Activated T-cell treated with anti-CD3 and anti-CD28 coated beads for 1 hour (primary cell): ENCODE data around the gene ACKR3.

Experiments used
- DNase-seq: peaks from one replicate; pipeline ENCODE4 v3.0.0-alpha.2; 2020; ENCODE audit warnings: low read depth

Gene ACKR3

DNA sequence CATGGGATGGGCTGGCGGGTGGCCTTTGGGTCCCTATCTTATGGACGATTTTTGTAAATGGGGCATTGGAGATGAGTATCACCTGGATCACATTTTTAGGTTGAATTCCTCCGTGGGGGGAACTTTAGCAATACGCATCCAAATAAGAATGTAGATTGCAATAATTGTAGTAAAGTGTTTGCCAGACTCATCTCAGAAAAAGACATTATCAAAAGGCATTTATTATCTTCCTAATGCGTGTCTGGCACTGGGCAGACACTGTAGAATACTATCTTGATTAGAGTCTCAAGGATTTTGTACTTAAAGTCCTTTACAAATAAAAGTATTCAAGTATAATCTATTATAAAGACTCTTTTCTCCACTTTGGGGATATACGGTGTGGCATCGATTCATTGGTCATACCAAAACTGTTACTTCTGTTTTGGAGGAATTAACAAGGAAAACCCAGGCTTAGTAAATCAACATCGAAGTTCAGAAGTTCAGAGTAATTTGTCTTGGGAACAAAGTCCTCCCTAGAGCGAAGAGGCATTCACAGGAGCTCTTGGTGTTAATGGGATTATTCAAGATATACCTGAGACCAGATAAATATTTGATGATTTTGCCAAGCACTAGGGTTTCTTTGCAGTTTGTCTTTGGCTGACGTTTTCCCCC, 578 bp upstream of the ACKR3 start:
- no peak for DNase-seq

DNA sequence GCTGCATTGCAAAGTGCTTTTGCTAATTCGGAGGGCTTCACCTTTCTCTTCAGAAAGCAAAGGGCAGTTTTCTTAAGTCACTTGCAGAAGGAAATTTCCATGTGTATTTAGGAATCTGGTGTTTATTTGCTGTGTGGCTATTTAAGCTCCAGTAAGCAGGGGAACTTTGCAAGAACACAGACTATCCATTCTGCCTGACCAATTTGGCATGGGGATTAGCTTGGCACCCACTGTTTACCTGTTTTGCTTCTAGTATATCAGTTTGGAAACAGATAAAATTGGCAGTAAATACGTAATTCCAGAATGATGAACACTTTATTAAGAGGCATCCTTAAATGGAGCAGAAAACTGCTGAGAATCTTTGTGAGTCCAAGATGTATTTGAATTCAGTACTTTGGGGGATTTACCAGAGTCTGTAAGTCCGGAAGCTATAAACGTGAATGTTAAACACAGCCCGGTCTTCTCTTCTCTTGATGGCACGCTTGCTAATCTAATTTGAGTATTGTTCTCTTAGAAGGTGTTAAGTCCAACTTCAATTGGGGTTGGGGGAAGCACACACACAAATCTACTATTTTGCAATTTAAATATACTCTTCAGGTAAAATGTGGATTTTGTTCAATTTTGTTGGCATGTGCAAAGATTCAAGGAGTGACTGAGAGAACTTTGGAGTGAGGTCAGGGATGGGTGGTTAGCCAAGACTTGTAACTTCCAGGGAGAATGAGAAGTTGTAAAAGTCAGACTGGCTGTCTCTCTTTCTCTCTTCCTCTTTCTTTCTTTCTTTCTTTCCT, 650 bp downstream of the ACKR3 start:
- DNase-seq: no peak

DNA sequence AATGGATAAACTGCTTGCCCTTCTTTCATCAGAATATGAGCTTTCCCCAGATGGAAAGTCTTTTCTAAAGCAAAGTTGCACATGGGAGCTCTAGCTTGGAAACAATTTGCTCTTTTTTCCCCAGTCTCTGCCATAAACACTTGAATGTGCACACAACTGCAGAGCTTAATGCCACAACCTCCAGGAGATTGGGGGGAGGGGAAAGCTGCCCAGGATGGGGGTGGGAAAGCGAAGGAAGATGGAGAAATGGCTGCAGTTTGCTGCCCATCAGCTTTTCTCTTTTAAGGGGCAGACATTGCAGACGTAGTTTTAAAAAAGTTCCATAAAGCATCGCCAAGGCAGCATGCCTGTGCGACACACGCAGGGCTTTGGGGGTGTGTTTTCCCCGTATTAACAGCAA, 1.5 kb downstream of the ACKR3 start:
- no peak for DNase-seq

DNA sequence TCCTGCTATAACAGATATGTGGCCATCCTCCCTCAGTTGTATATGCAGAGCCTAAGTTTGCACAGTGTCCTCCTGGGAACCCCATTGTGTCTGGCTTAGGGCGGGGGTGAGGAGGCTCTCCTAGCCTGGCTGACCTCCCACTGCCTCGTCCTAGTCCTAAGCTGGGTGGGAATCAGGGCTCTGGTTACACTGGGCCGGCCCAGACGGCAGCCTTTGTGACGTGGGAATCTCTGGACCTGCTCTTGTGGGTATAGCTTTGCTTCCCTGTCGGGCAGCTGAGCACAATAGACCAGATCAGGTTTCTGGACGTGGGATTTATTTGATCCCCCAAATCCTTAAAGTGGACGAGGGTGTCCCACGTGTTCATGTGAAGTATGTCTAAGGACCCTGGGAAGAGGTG, 2.9 kb downstream of the ACKR3 start:
- DNase-seq: no peak

DNA sequence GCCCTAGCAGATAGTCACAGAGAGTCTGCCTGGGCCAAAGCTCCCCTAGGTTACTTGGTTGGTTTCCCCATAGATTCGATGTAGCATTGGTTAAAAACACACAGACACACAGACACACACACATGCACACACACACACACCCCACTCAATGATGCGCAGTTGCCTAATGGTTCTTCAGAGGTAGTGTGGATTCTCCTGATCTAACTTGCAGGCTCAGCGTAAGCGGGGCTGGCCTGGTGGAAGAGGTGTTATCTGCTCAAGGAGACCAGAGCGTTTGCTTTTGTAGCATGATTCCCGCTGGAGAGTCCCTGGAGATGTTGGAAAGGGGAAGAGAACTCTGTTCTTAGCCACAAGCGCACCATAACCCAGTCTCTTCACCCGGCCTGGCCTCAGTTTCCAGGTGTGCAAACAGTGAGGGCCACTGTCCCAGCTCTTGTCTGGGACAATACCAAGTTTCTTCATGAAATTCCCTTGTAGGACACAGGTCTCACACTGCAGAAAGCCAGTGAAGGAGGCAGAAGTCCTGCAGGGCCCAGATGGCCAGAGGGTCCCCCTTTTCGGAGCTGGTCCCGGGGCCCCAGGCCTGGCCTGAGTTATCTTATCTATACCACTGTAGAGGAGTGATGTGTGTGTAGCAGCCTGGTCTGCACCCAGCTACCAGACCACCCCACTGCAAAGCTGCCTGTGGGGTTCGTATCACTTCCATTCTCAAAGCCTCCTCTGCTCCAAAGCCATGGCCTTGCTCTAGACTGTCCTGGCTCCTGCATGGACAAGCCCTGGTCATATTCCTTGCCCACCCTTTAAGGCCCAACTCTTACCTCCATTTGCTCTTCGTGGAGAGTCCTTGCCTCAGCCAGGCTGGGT, 3.7 kb downstream of the ACKR3 start:
- no peak for DNase-seq

DNA sequence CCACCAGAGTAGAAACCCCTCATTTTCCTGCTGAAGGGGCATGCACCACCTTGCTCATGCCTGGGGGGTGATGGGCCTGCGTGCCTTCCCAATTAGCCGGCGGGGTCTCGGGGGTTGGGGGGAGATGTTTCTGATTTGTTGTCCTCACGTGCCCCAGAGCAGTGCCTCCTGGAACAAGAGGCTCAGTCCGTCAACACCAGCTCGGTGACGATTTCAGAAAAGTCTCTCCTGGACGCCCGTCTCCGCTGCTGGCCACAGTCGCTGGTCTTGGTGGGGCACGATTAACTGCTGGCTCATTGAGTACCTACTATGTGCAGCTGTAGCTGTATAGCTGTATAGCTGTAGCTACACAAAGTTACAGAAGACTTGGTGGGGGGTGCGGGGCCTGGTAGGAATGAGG, 4.4 kb downstream of the ACKR3 start:
- no peak for DNase-seq

DNA sequence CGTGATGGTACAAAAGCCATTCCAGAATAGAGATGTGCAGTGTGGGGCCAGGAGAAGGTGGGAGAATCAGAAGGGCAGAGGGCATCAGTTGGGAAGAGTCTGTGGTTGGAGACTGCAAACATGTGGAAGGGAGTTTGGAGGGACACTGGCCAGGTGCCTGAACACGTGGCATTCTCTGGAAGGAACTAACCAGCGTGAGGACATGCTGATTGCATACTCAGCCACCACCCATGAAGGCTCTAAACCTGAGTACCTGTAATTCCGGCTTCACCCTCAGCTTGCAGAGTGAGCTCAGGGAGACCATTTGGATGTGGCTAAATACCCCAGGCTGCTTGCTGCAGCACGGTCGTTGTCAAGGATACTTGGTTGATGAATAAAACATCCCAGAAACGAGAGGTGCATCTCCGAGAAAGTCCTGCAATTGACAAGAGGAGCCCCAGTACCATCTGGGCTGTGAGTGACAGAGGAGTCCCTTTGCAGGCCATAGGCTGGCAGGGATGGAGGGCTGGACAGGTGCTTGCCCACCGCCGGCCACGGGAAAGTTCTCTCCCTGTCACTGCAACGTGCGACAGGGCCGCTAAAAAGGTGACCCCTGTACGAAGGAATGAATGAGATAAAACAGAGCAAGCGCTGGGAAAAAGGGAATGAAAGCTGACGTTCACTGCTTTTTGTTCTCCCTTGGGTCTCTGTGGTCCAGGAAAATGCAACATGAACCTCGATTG, 5.0 kb downstream of the ACKR3 start:
- no peak for DNase-seq

DNA sequence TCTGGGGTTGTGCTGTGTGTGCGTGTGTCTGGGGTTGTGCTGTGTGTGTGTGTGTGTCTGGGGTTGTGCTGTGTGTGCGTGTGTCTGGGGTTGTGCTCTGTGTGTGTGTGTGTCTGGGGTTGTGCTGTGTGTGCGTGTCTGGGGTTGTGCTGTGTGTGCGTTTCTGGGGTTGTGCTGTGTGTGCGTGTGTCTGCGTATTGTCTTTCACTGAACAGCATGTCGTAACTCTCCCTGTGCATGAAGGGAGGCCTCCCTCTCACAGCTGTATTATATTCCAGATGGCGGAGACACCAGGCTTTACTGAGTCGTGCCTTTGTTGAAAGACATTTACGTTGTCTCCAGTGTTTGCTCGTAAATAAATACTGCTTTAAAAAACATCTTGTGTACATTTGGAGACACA, 5.9 kb downstream of the ACKR3 start:
- DNase-seq: no peak

DNA sequence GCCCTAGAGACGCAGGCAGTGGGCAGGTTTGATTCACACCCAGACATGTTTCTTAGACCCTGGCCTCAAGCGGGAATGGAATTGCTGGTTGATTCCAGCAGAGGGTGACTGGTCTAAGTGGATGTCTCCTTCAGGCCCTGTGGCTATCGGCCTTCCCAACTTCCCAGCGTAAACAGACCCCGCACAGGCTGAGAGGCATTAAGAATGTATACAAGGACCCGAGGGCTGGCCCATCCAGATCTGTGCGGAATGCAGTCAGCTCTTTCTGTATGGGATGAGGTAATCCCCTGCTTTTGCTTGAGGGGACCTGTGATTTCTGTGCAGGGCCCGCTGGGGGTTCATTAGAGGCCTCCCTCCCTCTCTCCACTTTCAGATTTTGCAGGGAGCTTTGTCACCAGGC, 6.5 kb downstream of the ACKR3 start:
- no peak for DNase-seq

DNA sequence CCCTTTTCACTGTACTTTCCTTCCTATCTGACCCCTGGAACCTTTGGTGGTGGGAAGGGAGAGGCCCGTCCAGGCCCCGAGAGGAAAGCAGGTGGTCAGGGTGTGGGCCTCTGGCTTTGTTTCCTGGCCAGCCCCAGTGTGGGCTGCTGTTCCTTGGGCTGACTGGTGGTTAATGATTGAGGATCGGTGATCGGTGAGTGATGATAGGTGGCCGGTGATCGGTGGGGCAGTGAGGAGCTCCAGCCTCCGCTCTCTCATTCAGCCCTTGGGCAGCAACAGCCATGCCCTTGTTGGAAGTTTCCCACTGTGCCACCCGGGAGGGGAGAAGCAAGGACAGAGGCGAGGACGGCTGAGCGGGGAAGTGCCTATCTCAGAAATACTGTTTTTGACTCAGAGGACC, 7.3 kb downstream of the ACKR3 start:
- no peak for DNase-seq

DNA sequence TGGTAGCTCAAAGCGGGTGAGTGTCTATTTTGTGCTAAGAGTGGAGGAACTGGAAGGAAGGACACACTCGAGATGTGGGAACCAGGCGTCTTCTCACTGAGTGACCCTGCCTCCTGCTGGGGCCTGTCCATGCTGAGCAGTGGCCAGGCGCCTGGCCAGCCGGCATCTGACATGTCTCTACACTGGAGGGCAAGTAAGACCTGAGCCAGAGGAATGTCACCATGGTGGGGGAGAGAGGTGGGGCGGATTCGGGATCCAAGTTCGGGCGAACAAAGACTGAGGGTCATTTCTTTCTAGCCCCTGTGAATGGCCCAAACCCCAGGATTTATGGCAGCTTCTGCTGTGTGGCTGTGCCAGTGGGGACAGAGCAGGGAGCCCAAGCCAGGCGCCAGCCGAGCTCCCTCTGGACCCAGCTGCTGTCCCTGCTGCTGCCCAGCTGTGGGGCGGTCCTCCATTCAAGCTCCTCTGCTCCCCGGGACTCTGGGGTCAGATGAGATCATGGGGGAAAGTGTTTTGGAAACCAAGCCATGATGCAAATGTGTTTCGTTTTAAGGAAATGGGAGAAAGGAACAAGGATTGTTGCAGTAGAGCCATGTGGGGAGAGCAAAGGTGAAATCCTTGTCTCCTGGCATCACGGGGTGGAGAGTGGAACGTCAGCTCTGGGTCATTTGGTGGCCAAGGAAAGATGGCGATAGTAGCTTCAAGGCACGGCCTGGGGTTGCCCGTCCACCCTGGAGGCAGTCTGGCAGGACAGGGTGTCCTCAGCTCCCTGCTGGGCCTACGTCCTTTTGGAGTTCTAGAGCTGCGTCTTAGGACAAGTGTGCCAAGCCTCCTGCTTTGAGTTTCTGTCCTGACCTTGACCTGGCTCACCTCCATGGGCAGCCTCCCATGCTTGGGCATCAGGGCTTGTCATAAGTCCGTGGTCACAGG, 8.1 kb downstream of the ACKR3 start:
- no peak for DNase-seq

DNA sequence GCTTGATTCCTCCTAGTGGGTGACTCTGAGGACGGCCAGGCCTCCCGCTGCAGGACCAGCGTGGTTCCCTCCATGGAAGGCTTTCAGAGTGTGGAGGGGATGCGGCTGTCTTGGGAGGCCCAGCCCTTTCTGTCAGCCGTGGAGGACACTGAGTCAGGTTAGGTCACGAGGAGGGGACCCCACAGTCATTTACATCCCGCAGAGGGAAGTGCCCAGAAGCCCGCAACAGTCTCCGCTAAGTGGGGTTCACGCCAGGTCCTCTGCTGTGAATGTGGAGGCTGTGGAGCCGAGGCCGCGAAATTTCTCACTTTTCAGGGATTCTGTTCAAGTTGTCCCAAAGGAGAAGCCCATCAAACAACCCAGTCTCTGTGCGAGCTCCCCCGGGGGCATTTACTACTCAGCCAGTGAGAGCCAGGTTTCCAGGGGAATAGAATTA, 8.8 kb downstream of the ACKR3 start:
- no peak for DNase-seq

DNA sequence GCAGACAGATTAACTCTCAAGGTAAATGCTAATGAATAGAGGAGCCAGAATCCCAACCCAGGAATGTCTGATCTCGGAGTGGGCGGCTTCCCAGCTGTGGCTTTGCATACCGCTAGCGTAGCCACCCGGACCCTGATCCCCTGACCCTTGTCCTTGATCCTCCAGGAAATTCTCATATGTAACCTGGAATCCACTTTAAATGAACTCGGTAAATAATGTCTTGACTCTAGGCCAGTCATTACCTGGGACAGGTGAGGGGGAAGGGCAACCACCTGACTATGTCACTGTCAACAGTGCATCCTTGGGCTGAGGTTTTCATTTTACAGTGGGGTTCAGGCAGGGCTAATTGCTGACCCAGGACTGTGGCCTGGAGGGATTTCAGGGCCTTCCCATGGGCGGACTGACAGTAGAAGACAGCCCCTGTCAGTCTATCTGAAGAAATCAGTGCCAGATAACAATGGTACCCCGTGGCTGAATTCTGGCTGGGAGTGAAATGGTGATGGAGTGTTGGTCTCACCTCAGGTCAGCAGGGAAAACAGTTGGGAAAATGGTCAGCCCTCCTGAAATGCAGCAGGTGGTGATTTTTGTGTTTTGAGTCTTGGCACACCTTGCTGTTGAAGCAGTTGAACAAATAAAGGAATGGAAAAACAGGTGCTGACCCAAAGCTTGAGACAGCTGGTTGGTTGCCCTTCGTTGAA, 9.6 kb downstream of the ACKR3 start:
- DNase-seq: no peak

DNA sequence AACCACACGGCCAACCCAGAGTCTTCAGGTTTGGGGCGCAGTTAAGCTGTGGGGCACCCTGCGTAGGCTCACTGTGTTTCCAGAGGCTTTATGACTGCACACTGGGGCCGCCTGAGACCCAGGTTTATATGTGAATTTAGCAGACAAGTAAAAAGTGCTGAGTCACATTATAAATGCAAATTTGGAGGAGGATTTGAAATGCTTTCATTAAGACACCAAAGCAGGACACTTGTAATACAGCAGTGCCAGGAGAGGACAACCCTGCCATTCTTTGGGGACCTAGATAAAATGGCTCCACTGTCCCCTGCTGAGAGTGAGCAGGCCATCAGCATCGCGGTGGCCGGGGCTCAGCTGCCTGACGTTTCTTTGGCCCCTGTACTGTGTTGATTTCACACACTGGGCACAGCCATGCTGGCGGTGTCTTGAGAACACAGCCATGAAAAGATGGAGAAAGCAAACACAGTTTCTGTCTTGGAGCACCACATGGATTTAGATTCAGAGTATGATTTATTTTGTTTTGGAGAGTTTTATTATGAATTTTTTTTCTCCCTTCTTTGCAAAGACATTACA, 10.2 kb downstream of the ACKR3 start:
- DNase-seq: no peak

DNA sequence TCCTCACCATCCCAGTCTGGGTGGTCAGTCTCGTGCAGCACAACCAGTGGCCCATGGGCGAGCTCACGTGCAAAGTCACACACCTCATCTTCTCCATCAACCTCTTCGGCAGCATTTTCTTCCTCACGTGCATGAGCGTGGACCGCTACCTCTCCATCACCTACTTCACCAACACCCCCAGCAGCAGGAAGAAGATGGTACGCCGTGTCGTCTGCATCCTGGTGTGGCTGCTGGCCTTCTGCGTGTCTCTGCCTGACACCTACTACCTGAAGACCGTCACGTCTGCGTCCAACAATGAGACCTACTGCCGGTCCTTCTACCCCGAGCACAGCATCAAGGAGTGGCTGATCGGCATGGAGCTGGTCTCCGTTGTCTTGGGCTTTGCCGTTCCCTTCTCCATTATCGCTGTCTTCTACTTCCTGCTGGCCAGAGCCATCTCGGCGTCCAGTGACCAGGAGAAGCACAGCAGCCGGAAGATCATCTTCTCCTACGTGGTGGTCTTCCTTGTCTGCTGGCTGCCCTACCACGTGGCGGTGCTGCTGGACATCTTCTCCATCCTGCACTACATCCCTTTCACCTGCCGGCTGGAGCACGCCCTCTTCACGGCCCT, 11.2 kb downstream of the ACKR3 start:
- no peak for DNase-seq

DNA sequence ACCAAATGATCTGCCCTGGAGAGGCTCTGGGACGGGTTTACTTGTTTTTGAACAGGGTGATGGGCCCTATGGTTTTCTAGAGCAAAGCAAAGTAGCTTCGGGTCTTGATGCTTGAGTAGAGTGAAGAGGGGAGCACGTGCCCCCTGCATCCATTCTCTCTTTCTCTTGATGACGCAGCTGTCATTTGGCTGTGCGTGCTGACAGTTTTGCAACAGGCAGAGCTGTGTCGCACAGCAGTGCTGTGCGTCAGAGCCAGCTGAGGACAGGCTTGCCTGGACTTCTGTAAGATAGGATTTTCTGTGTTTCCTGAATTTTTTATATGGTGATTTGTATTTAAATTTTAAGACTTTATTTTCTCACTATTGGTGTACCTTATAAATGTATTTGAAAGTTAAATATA, 11.9 kb downstream of the ACKR3 start:
- DNase-seq: no peak

DNA sequence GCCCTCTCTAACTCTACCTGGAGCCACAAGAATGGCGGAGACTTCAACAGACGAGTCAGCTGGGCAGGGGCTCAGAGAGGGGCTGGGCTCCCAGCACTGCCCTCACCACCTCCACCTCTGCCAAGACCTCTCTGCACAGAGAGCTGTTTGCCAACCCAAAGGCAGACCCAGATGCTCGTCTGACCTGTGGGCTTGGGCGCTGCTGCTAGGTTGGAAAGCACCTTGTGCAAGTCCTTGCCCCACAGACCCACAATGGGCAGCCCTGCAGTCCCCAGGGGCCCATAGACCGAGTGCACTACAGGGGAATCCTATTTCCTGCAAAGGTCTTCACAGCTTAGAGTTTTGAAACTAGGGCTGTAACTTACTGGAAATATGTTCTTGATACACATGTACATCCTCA, 13.3 kb downstream of the ACKR3 start:
- no peak for DNase-seq

DNA sequence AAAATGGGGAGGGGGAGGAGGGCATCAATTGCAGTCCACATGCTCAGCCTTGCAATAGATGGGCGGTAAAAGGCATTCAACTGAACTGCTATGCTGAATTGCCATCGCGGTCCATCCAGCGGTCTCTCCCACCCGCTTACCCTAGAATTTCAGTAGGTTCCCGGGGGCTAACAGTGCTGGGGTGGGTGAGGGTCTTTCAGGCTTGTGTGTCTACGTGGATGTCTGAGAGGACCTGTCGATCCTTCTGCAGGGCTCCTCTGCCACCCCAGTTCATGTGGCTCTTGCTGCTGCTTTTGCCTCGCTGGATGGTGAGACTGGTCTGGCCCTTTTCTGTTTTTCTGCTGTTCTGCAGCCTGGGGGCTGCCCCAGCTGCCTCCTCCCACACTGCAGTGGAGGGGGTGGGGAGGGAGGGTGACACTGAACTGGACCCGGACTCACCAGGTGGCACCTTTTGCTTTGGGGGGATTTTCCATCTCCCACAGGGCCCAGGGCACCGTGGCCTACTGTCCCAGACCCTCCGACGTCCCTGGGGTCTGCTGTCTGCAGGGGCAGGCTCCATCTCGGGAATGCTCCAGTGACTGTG, 14.1 kb downstream of the ACKR3 start:
- DNase-seq: no peak
